H9 (cell line): ENCODE data around the gene USP6NL. TPM values are rescaled to one million over a fixed set of nuclear protein-coding genes. Genes with fewer than 3 reads are reported as not detected.

Experiments used
- DNase-seq: peaks from one replicate; pipeline ENCODE4 v3.0.0-alpha.2; 2017
- H2AFZ ChIP-seq: one replicate; pipeline ENCODE4 v1.6.1; 2013; ENCODE audit warnings: mild to moderate bottlenecking, low read length, control low read depth, moderate library complexity
- H2AK5ac ChIP-seq: 2 replicates; pipeline ENCODE4 v1.6.1; 2013; ENCODE audit warnings: low read length, control low read depth, mixed read lengths; ENCODE audit not compliant: insufficient read length
- H2BK120ac ChIP-seq: one replicate; pipeline ENCODE4 v1.6.1; 2013; ENCODE audit warnings: low read depth, mild to moderate bottlenecking, low read length, control low read depth, inconsistent platforms; ENCODE audit not compliant: poor library complexity, severe bottlenecking
- H2BK12ac ChIP-seq: 2 replicates; pipeline ENCODE4 v1.6.1; 2013; ENCODE audit warnings: low read length, control low read depth, mixed read lengths, low read depth; ENCODE audit not compliant: insufficient read length
- H2BK15ac ChIP-seq: 2 replicates; pipeline ENCODE4 v1.6.1; 2013; ENCODE audit warnings: low read depth, low read length, control low read depth
- H2BK20ac ChIP-seq: one replicate; pipeline ENCODE4 v1.6.1; 2013; ENCODE audit warnings: low read depth, mild to moderate bottlenecking, low read length, control low read depth, inconsistent platforms; ENCODE audit not compliant: poor library complexity, severe bottlenecking
- H2BK5ac ChIP-seq: 2 replicates; pipeline ENCODE4 v1.6.1; 2013; ENCODE audit warnings: low read length, control low read depth, mixed read lengths; ENCODE audit not compliant: insufficient read length
- H3K14ac ChIP-seq: 2 replicates; pipeline ENCODE4 v1.6.1; 2013; ENCODE audit warnings: low read length, control low read depth; ENCODE audit not compliant: insufficient read depth
- H3K18ac ChIP-seq: 2 replicates; pipeline ENCODE4 v1.6.1; 2013; ENCODE audit warnings: low read depth, mild to moderate bottlenecking, mixed read lengths, low read length, control low read depth; ENCODE audit not compliant: insufficient read length
- H3K23ac ChIP-seq: 2 replicates; pipeline ENCODE4 v1.6.1; 2013; ENCODE audit warnings: low read length, control low read depth, mixed read lengths, low read depth; ENCODE audit not compliant: insufficient read length
- H3K23me2 ChIP-seq: 2 replicates; pipeline ENCODE4 v1.6.1; 2013; ENCODE audit warnings: low read depth, mild to moderate bottlenecking, mixed read lengths, low read length, control low read depth; ENCODE audit not compliant: insufficient read length, poor library complexity, severe bottlenecking
- H3K27ac ChIP-seq: 2 replicates; pipeline ENCODE4 v1.5.1; 2013; ENCODE audit warnings: low read length, control low read depth, mixed read lengths, low read depth; ENCODE audit not compliant: insufficient read length
- H3K27me3 ChIP-seq: 2 replicates; pipeline ENCODE4 v1.6.1; 2013; ENCODE audit warnings: low read length, control low read depth, inconsistent platforms; ENCODE audit not compliant: insufficient read depth
- H3K4ac ChIP-seq: 2 replicates; pipeline ENCODE4 v1.6.1; 2013; ENCODE audit warnings: low read depth, mild to moderate bottlenecking, control low read depth, inconsistent platforms, low read length, moderate library complexity
- H3K4me1 ChIP-seq: 2 replicates; pipeline ENCODE4 v1.6.1; 2013; ENCODE audit warnings: low read length, control low read depth, inconsistent platforms; ENCODE audit not compliant: insufficient read depth
- H3K4me2 ChIP-seq: 2 replicates; pipeline ENCODE4 v1.6.1; 2013; ENCODE audit warnings: low read length, control low read depth, mixed read lengths; ENCODE audit not compliant: insufficient read length, insufficient read depth
- H3K56ac ChIP-seq: 2 replicates; pipeline ENCODE4 v1.6.1; 2013; ENCODE audit warnings: low read depth, mild to moderate bottlenecking, mixed read lengths, low read length, control low read depth; ENCODE audit not compliant: insufficient read length
- H3K79me1 ChIP-seq: 2 replicates; pipeline ENCODE4 v1.6.1; 2013; ENCODE audit warnings: low read depth, mild to moderate bottlenecking, moderate library complexity, low read length, control low read depth, inconsistent platforms; ENCODE audit not compliant: insufficient read depth, poor library complexity, severe bottlenecking
- H3K79me2 ChIP-seq: 2 replicates; pipeline ENCODE4 v1.6.1; 2013; ENCODE audit warnings: low read length, control low read depth, inconsistent platforms; ENCODE audit not compliant: insufficient read depth
- H3K9ac ChIP-seq: 2 replicates; pipeline ENCODE4 v1.6.1; 2013; ENCODE audit warnings: low read length, control low read depth, mixed read lengths; ENCODE audit not compliant: insufficient read length; ENCODE audit errors: extremely low read depth
- H3K9me3 ChIP-seq: one replicate; pipeline ENCODE4 v1.6.1; 2013; ENCODE audit warnings: low read depth, low read length, inconsistent platforms; ENCODE audit not compliant: control insufficient read depth
- H3T11ph ChIP-seq: one replicate; pipeline ENCODE4 v1.6.1; 2013; ENCODE audit warnings: mild to moderate bottlenecking, low read length, control low read depth, inconsistent platforms
- H4K20me1 ChIP-seq: one replicate; pipeline ENCODE4 v1.6.1; 2013; ENCODE audit not compliant: control insufficient read depth, insufficient read length, insufficient read depth
- H4K5ac ChIP-seq: 2 replicates; pipeline ENCODE4 v1.6.1; 2013; ENCODE audit warnings: low read depth, mild to moderate bottlenecking, mixed read lengths, low read length, control low read depth; ENCODE audit not compliant: insufficient read length
- H4K8ac ChIP-seq: replicated peaks from 2 replicates; pipeline ENCODE4 v1.6.1; 2013; ENCODE audit warnings: low read length, control low read depth, mixed read lengths, low read depth; ENCODE audit not compliant: insufficient read length
- H4K91ac ChIP-seq: 2 replicates; pipeline ENCODE4 v1.6.1; 2013; ENCODE audit warnings: low read depth, mild to moderate bottlenecking, moderate library complexity, mixed read lengths, low read length, control low read depth; ENCODE audit not compliant: insufficient read length
- H3K27ac Mint-ChIP-seq, 3 experiments: 2 replicates in 2 of 3; 3 replicates in 1 of 3; pipeline ENCODE4 v1.8.0; 2020 to 2021; ENCODE audit warnings: mixed read lengths in 3 of 3, mild to moderate bottlenecking in 1 of 3, moderate library complexity in 1 of 3
- H3K27me3 Mint-ChIP-seq: 2 replicates; pipeline ENCODE4 v1.8.0; 2021; ENCODE audit warnings: low read depth, mild to moderate bottlenecking, moderate library complexity, mixed read lengths
- H3K36me3 Mint-ChIP-seq, 3 experiments: 2 replicates in 2 of 3; 3 replicates in 1 of 3; pipeline ENCODE4 v1.8.0; 2020 to 2021; ENCODE audit warnings: low read depth in 3 of 3, mixed read lengths in 3 of 3; ENCODE audit not compliant: insufficient read depth in 1 of 3
- H3K4me1 Mint-ChIP-seq, 2 experiments: 2 replicates each; pipeline ENCODE4 v1.8.0; 2020; ENCODE audit warnings: mixed read lengths in 2 of 2
- H3K4me3 Mint-ChIP-seq, 2 experiments: 2 replicates in 1 of 2; 3 replicates in 1 of 2; pipeline ENCODE4 v1.8.0; 2020 to 2021; ENCODE audit warnings: mild to moderate bottlenecking in 2 of 2, mixed read lengths in 2 of 2, moderate library complexity in 1 of 2
- H3K9me3 Mint-ChIP-seq, 2 experiments: 2 replicates in 1 of 2; 3 replicates in 1 of 2; pipeline ENCODE4 v1.8.0; 2020; ENCODE audit warnings: mild to moderate bottlenecking in 2 of 2, mixed read lengths in 2 of 2, moderate library complexity in 1 of 2
- CTCF ChIP-seq: fragments of 200-600 bp; sonication (generic); conservative IDR thresholded peaks from 3 replicates; pipeline ENCODE4 v1.8.0; 2021; ENCODE audit warnings: antibody characterized with exemption, mild to moderate bottlenecking
- WGBS: extraction: QIAGEN DNeasy Blood & Tissue Kit; methylation state at CpG from one replicate; pipeline ENCODE4 v1.1.7; 2013; ENCODE audit warnings: missing lambda C conversion rate, low lambda C conversion rate, mixed read lengths; ENCODE audit not compliant: insufficient read length; ENCODE audit errors: extremely low coverage; 5-methylcytosine and 5-hydroxymethylcytosine counted together
- total RNA-seq: library from RNA; stranded (reverse); gene quantifications from 2 replicates; pipeline ENCODE4 v1.2.1, GENCODE V29; 2021

USP6NL gene
- total RNA-seq, 1 experiment from 2014 or later = 28.3 TPM

GRCh38 chr10:11480687-11481086, 130.8 kb downstream of the USP6NL start:
- no peak overlapping the region for H2BK5ac ChIP-seq
- no peak for TF ChIP-seq CTCF
- no peaks in the 10 kb centered on the region for H3K27me3 ChIP-seq
- H3K9me3 ChIP-seq = no peaks in the 10 kb centered on the region
- H3K4me2 ChIP-seq = no peak overlapping the region
- no peak overlapping the region for H3K4ac ChIP-seq
- Mint-ChIP-seq H3K36me3 (peaks cover 16 to 41% (median 33%) of the 10 kb centered on the region in 3 experiments), H3K27me3 (no peaks in the 10 kb centered on the region), H3K9me3 (no peaks in the 10 kb centered on the region), H3K4me3 (no peak overlapping the region), H3K27ac (peak overlapping the region in 2 of 3 experiments; percentile 14 to 17; a peak in 2 of 7 replicates), H3K4me1 (peaks cover 14 to 17% of the 10 kb centered on the region in 2 experiments)
- peaks cover 3% of the 10 kb centered on the region for H3K4me1 ChIP-seq
- no peak overlapping the region for H3K23ac ChIP-seq
- no peaks in the 10 kb centered on the region for H3K79me2 ChIP-seq
- H3K9ac ChIP-seq = no peak overlapping the region
- H3T11ph ChIP-seq = no peak overlapping the region
- H3K79me1 ChIP-seq = no peaks in the 10 kb centered on the region
- H2AFZ ChIP-seq = no peak overlapping the region
- no peak overlapping the region for H2BK120ac ChIP-seq
- no peak overlapping the region for H3K18ac ChIP-seq
- no peaks in the 10 kb centered on the region for H3K23me2 ChIP-seq
- no peak overlapping the region for H2BK20ac ChIP-seq
- H3K27ac ChIP-seq = no peak overlapping the region
- WGBS = no CpG with 5 or more reads among the region's 4 CpGs
- H2AK5ac ChIP-seq = no peak overlapping the region
- H4K91ac ChIP-seq = no peak overlapping the region
- no peak overlapping the region for H2BK15ac ChIP-seq
- H3K14ac ChIP-seq = no peak overlapping the region
- no peak overlapping the region for H2BK12ac ChIP-seq
- H3K56ac ChIP-seq = no peak overlapping the region
- no peaks in the 10 kb centered on the region for H4K20me1 ChIP-seq
- H4K8ac ChIP-seq = no peak overlapping the region
- H4K5ac ChIP-seq = no peak overlapping the region
- DNase-seq = no peak
